H9 (cell line): ENCODE results near the gene GABARAP. TPM values are rescaled to one million over a fixed set of nuclear protein-coding genes. Genes with fewer than 3 reads are reported as not detected.

Source experiments
- DNase-seq: peaks from one replicate; pipeline ENCODE4 v3.0.0-alpha.2; 2017
- H2AFZ ChIP-seq: one replicate; pipeline ENCODE4 v1.6.1; 2013; ENCODE audit warnings: mild to moderate bottlenecking, low read length, control low read depth, moderate library complexity
- H2AK5ac ChIP-seq: 2 replicates; pipeline ENCODE4 v1.6.1; 2013; ENCODE audit warnings: low read length, control low read depth, mixed read lengths; ENCODE audit not compliant: insufficient read length
- H2BK120ac ChIP-seq: one replicate; pipeline ENCODE4 v1.6.1; 2013; ENCODE audit warnings: low read depth, mild to moderate bottlenecking, low read length, control low read depth, inconsistent platforms; ENCODE audit not compliant: poor library complexity, severe bottlenecking
- H2BK12ac ChIP-seq: 2 replicates; pipeline ENCODE4 v1.6.1; 2013; ENCODE audit warnings: low read length, control low read depth, mixed read lengths, low read depth; ENCODE audit not compliant: insufficient read length
- H2BK15ac ChIP-seq: 2 replicates; pipeline ENCODE4 v1.6.1; 2013; ENCODE audit warnings: low read depth, low read length, control low read depth
- H2BK20ac ChIP-seq: one replicate; pipeline ENCODE4 v1.6.1; 2013; ENCODE audit warnings: low read depth, mild to moderate bottlenecking, low read length, control low read depth, inconsistent platforms; ENCODE audit not compliant: poor library complexity, severe bottlenecking
- H2BK5ac ChIP-seq: 2 replicates; pipeline ENCODE4 v1.6.1; 2013; ENCODE audit warnings: low read length, control low read depth, mixed read lengths; ENCODE audit not compliant: insufficient read length
- H3K14ac ChIP-seq: 2 replicates; pipeline ENCODE4 v1.6.1; 2013; ENCODE audit warnings: low read length, control low read depth; ENCODE audit not compliant: insufficient read depth
- H3K18ac ChIP-seq: 2 replicates; pipeline ENCODE4 v1.6.1; 2013; ENCODE audit warnings: low read depth, mild to moderate bottlenecking, mixed read lengths, low read length, control low read depth; ENCODE audit not compliant: insufficient read length
- H3K23ac ChIP-seq: 2 replicates; pipeline ENCODE4 v1.6.1; 2013; ENCODE audit warnings: low read length, control low read depth, mixed read lengths, low read depth; ENCODE audit not compliant: insufficient read length
- H3K23me2 ChIP-seq: 2 replicates; pipeline ENCODE4 v1.6.1; 2013; ENCODE audit warnings: low read depth, mild to moderate bottlenecking, mixed read lengths, low read length, control low read depth; ENCODE audit not compliant: insufficient read length, poor library complexity, severe bottlenecking
- H3K27ac ChIP-seq: 2 replicates; pipeline ENCODE4 v1.5.1; 2013; ENCODE audit warnings: low read length, control low read depth, mixed read lengths, low read depth; ENCODE audit not compliant: insufficient read length
- H3K27me3 ChIP-seq: 2 replicates; pipeline ENCODE4 v1.6.1; 2013; ENCODE audit warnings: low read length, control low read depth, inconsistent platforms; ENCODE audit not compliant: insufficient read depth
- H3K4ac ChIP-seq: 2 replicates; pipeline ENCODE4 v1.6.1; 2013; ENCODE audit warnings: low read depth, mild to moderate bottlenecking, control low read depth, inconsistent platforms, low read length, moderate library complexity
- H3K4me1 ChIP-seq: 2 replicates; pipeline ENCODE4 v1.6.1; 2013; ENCODE audit warnings: low read length, control low read depth, inconsistent platforms; ENCODE audit not compliant: insufficient read depth
- H3K4me2 ChIP-seq: 2 replicates; pipeline ENCODE4 v1.6.1; 2013; ENCODE audit warnings: low read length, control low read depth, mixed read lengths; ENCODE audit not compliant: insufficient read length, insufficient read depth
- H3K56ac ChIP-seq: 2 replicates; pipeline ENCODE4 v1.6.1; 2013; ENCODE audit warnings: low read depth, mild to moderate bottlenecking, mixed read lengths, low read length, control low read depth; ENCODE audit not compliant: insufficient read length
- H3K79me1 ChIP-seq: 2 replicates; pipeline ENCODE4 v1.6.1; 2013; ENCODE audit warnings: low read depth, mild to moderate bottlenecking, moderate library complexity, low read length, control low read depth, inconsistent platforms; ENCODE audit not compliant: insufficient read depth, poor library complexity, severe bottlenecking
- H3K79me2 ChIP-seq: 2 replicates; pipeline ENCODE4 v1.6.1; 2013; ENCODE audit warnings: low read length, control low read depth, inconsistent platforms; ENCODE audit not compliant: insufficient read depth
- H3K9ac ChIP-seq: 2 replicates; pipeline ENCODE4 v1.6.1; 2013; ENCODE audit warnings: low read length, control low read depth, mixed read lengths; ENCODE audit not compliant: insufficient read length; ENCODE audit errors: extremely low read depth
- H3K9me3 ChIP-seq: one replicate; pipeline ENCODE4 v1.6.1; 2013; ENCODE audit warnings: low read depth, low read length, inconsistent platforms; ENCODE audit not compliant: control insufficient read depth
- H3T11ph ChIP-seq: one replicate; pipeline ENCODE4 v1.6.1; 2013; ENCODE audit warnings: mild to moderate bottlenecking, low read length, control low read depth, inconsistent platforms
- H4K20me1 ChIP-seq: one replicate; pipeline ENCODE4 v1.6.1; 2013; ENCODE audit not compliant: control insufficient read depth, insufficient read length, insufficient read depth
- H4K5ac ChIP-seq: 2 replicates; pipeline ENCODE4 v1.6.1; 2013; ENCODE audit warnings: low read depth, mild to moderate bottlenecking, mixed read lengths, low read length, control low read depth; ENCODE audit not compliant: insufficient read length
- H4K8ac ChIP-seq: replicated peaks from 2 replicates; pipeline ENCODE4 v1.6.1; 2013; ENCODE audit warnings: low read length, control low read depth, mixed read lengths, low read depth; ENCODE audit not compliant: insufficient read length
- H4K91ac ChIP-seq: 2 replicates; pipeline ENCODE4 v1.6.1; 2013; ENCODE audit warnings: low read depth, mild to moderate bottlenecking, moderate library complexity, mixed read lengths, low read length, control low read depth; ENCODE audit not compliant: insufficient read length
- H3K27ac Mint-ChIP-seq, 3 experiments: 2 replicates in 2 of 3; 3 replicates in 1 of 3; pipeline ENCODE4 v1.8.0; 2020 to 2021; ENCODE audit warnings: mixed read lengths in 3 of 3, mild to moderate bottlenecking in 1 of 3, moderate library complexity in 1 of 3
- H3K27me3 Mint-ChIP-seq: 2 replicates; pipeline ENCODE4 v1.8.0; 2021; ENCODE audit warnings: low read depth, mild to moderate bottlenecking, moderate library complexity, mixed read lengths
- H3K36me3 Mint-ChIP-seq, 3 experiments: 2 replicates in 2 of 3; 3 replicates in 1 of 3; pipeline ENCODE4 v1.8.0; 2020 to 2021; ENCODE audit warnings: low read depth in 3 of 3, mixed read lengths in 3 of 3; ENCODE audit not compliant: insufficient read depth in 1 of 3
- H3K4me1 Mint-ChIP-seq, 2 experiments: 2 replicates each; pipeline ENCODE4 v1.8.0; 2020; ENCODE audit warnings: mixed read lengths in 2 of 2
- H3K4me3 Mint-ChIP-seq, 2 experiments: 2 replicates in 1 of 2; 3 replicates in 1 of 2; pipeline ENCODE4 v1.8.0; 2020 to 2021; ENCODE audit warnings: mild to moderate bottlenecking in 2 of 2, mixed read lengths in 2 of 2, moderate library complexity in 1 of 2
- H3K9me3 Mint-ChIP-seq, 2 experiments: 2 replicates in 1 of 2; 3 replicates in 1 of 2; pipeline ENCODE4 v1.8.0; 2020; ENCODE audit warnings: mild to moderate bottlenecking in 2 of 2, mixed read lengths in 2 of 2, moderate library complexity in 1 of 2
- WGBS: extraction: QIAGEN DNeasy Blood & Tissue Kit; methylation state at CpG from one replicate; pipeline ENCODE4 v1.1.7; 2013; ENCODE audit warnings: missing lambda C conversion rate, low lambda C conversion rate, mixed read lengths; ENCODE audit not compliant: insufficient read length; ENCODE audit errors: extremely low coverage; 5-methylcytosine and 5-hydroxymethylcytosine counted together
- total RNA-seq: library from RNA; stranded (reverse); gene quantifications from 2 replicates; pipeline ENCODE4 v1.2.1, GENCODE V29; 2021
- TF ChIP-seq, protein P1 (sequence below): fragments of 200-600 bp; sonication (generic); conservative IDR thresholded peaks from 3 replicates; pipeline ENCODE4 v1.8.0; 2021; ENCODE audit warnings: antibody characterized with exemption, mild to moderate bottlenecking

The GABARAP gene
- total RNA-seq, 1 experiment from 2014 or later, result 261 TPM

DNA sequence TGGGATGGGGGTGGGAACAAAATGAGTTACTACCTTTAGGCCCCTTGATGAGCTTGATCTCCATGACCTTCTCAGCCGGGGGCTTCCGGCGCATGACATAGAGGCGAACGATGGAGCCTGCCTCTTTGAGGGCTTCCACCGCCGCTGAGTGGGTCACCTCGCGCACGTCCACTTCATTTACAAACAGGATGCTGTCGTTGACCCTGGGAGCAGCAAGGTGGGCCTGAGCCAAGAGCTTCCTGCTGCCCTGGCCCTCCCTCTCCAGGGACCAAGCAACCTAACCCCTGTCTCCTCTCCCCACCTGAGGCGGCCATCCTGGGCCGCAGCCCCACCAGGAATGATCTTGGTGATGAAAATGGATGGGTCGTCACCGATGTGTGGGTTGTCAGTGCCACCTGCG lies 38.9 kb downstream of the GABARAP start:
- Histone ChIP-seq H2BK20ac (no peak overlapping the region), H3K79me2 (no peaks in the 10 kb centered on the region), H4K8ac (no peak overlapping the region), H3K9me3 (no peaks in the 10 kb centered on the region), H3K9ac (no peak overlapping the region), H2AK5ac (no peak overlapping the region), H3K27ac (no peak overlapping the region), H3K4ac (no peak overlapping the region), H3K27me3 (no peaks in the 10 kb centered on the region), H2BK15ac (no peak overlapping the region), H4K20me1 (no peaks in the 10 kb centered on the region), H3K18ac (no peak overlapping the region), H3K4me1 (peaks cover 1% of the 10 kb centered on the region; the same call in 1 of the 2 replicates), H3T11ph (no peak overlapping the region), H3K14ac (no peak overlapping the region), H3K79me1 (no peaks in the 10 kb centered on the region), H3K23me2 (peaks cover 3% of the 10 kb centered on the region), H4K5ac (no peak overlapping the region), H2BK120ac (no peak overlapping the region), H4K91ac (no peak overlapping the region), H2AFZ (no peak overlapping the region), H2BK5ac (no peak overlapping the region), H3K4me2 (no peak overlapping the region), H3K56ac (no peak overlapping the region), H3K23ac (no peak overlapping the region), H2BK12ac (no peak overlapping the region)
- WGBS, result no CpG with 5 or more reads among the region's 16 CpGs
- no peak for DNase-seq
- H3K4me1 Mint-ChIP-seq, result peaks cover 24 to 34% of the 10 kb centered on the region in 2 experiments
- 0 out of 7 replicates have a peak overlapping the region, but pooled peaks of 1 of the 3 experiments have one; percentile 55 for H3K27ac Mint-ChIP-seq
- no peaks in the 10 kb centered on the region; the same call in none of the 2 replicates for H3K27me3 Mint-ChIP-seq
- H3K9me3 Mint-ChIP-seq, result no peaks in the 10 kb centered on the region
- H3K36me3 Mint-ChIP-seq, result peaks cover 22 to 38% (median 31%) of the 10 kb centered on the region in 3 experiments
- TF ChIP-seq, protein P1, sequence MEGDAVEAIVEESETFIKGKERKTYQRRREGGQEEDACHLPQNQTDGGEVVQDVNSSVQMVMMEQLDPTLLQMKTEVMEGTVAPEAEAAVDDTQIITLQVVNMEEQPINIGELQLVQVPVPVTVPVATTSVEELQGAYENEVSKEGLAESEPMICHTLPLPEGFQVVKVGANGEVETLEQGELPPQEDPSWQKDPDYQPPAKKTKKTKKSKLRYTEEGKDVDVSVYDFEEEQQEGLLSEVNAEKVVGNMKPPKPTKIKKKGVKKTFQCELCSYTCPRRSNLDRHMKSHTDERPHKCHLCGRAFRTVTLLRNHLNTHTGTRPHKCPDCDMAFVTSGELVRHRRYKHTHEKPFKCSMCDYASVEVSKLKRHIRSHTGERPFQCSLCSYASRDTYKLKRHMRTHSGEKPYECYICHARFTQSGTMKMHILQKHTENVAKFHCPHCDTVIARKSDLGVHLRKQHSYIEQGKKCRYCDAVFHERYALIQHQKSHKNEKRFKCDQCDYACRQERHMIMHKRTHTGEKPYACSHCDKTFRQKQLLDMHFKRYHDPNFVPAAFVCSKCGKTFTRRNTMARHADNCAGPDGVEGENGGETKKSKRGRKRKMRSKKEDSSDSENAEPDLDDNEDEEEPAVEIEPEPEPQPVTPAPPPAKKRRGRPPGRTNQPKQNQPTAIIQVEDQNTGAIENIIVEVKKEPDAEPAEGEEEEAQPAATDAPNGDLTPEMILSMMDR, result no peak
- H3K4me3 Mint-ChIP-seq, result peak overlapping the region in 1 of 2 experiments; percentile 35; a peak in 1 of 5 replicates
